Neural progenitor cell (in vitro differentiated cells): ENCODE measurements around the gene MYO18B.

Experiments used
- CTCF ChIP-seq: fragments of 200-600 bp; sonication (generic); IDR thresholded peaks from 2 replicates; pipeline ENCODE4 v1.5.1; 2017; ENCODE audit warnings: antibody characterized with exemption, mild to moderate bottlenecking
- EZH2 ChIP-seq: fragments of 200-600 bp; sonication (generic); IDR thresholded peaks from 2 replicates; pipeline ENCODE4 v1.6.1; 2017; ENCODE audit warnings: antibody characterized with exemption, mild to moderate bottlenecking, moderate library complexity
- EZH2phosphoT487 ChIP-seq: fragments of 200-600 bp; sonication (generic); IDR thresholded peaks from 2 replicates; pipeline ENCODE4 v1.6.1; 2017; ENCODE audit warnings: antibody characterized with exemption

- no peak for TF ChIP-seq CTCF
- TF ChIP-seq EZH2: no peak
- no peak for TF ChIP-seq EZH2phosphoT487
These were observed 13.9 kb upstream of the MYO18B start for GRCh38 chr22:25728071-25728470.
